Natural killer cell treated with Interleukin-12 subunit alpha and Interleukin-12 subunit beta and Interleukin-15 and Interleukin-18, amount 100 ng/mL, for 72 hours (primary cell): ENCODE results near the gene AMBP. TPM values are rescaled to one million over a fixed set of nuclear protein-coding genes. Genes with fewer than 3 reads are reported as not detected.

Source experiments
- total RNA-seq, 2 donors: library from RNA; stranded (reverse); gene quantifications; one replicate each; pipeline ENCODE4 v1.2.3, GENCODE V29; 2022

Gene AMBP
- total RNA-seq, 2 donors from 2014 or later, result not detected

Other genes with a start within 250 kb of the AMBP start
- 1 to 10 TPM in 1 of 2 donors, under 1 TPM in 1; 0.33 to 1.4 TPM for gene ZNF618, start 202.0 kb downstream of the AMBP start, total RNA-seq
- gene KIF12, start 21.0 kb upstream of the AMBP start, total RNA-seq, result not detected
- gene COL27A1, start 77.2 kb upstream of the AMBP start, total RNA-seq, result 1 to 10 TPM; 1.5 to 1.6 TPM
- gene ORM1, start 244.8 kb upstream of the AMBP start, total RNA-seq, result not detected